ENCODE measurements around the gene CIC.
"Not testable (repeated sequence)": the region's sequence is repeated elsewhere in the genome, so short reads cannot be mapped to it uniquely, and the experiment has no call there.

Gene CIC

DNA sequence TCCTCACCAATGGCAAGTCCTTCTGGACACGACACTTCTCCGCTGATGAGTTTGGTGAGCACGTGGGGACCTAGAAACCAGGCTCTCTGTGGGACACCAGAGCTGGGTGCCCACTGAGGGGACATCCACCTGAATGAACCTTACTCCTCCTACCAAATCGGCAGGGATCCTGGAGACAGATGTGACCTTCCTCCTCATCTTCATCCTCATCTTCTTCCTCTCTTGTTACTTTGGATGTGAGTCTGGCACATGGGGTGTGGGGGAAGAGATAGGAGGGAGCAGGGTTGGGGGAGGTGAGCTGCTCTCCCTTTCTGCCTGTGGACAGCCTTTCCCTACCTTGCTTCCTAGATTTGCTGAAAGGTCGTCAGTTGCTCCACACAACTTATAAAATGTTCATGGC lies 46.0 kb downstream of the CIC start:
- no peak for DNase-seq

DNA sequence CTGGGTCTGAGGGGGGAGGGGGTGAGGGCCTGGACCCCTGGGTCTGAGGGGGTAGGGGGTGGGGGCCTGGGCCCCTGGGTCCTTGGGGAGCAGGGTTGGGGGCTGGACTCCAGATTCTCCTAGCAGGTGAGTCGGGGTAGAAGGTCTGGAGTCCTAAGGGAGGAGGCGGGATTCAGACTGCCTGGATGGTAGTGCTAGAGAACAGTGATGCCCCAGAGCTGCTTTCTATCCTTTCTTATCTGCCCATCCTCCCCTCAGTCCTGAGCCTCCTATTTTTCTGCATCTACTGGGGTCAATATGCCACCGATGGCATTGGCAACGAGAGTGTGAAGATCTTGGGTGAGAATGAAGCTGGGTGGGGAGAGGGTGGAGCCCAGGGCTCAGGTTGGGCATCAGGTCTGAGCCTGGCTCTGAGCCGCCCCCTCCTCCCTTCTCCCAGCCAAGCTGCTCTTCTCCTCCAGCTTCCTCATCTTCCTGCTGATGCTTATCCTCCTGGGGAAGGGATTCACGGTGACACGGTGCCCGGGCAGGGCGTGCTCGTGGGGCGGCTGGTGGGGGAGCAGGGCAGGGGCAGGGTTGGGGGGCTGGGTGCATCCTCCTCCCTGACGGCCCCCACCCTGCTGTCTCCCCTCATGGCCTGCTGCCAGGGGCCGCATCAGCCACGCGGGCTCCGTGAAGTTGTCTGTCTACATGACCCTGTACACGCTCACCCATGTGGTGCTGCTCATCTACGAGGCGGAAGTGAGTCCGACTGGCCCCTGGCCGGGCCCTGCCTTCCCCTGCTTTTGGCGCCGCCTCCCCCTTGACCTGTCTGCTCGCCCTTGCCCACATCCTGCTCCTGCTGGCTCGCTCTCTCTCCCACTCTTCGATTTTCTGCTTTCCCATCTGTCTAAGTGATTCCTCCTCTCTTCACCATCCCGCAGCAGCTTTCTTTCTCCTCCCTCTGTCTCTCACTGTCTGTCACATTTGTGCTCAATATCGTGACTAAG lies 47.5 kb downstream of the CIC start:
- no peak for DNase-seq

DNA sequence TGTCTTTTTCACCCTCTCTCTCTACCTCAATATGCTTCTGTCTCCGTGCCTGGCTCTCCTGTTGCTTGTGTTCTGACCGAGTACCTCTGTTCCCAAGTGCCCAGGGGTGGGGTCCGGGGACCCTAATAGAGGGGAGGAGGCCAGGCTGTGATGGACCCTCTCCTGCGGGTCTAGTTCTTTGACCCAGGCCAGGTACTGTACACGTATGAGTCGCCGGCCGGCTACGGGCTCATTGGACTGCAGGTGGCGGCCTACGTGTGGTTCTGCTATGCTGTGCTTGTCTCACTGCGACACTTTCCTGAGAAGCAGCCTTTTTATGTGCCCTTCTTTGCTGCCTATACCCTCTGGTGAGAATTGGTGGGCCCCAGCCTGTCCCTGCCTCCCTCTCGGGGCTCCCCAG lies 48.5 kb downstream of the CIC start:
- no peak for DNase-seq

DNA sequence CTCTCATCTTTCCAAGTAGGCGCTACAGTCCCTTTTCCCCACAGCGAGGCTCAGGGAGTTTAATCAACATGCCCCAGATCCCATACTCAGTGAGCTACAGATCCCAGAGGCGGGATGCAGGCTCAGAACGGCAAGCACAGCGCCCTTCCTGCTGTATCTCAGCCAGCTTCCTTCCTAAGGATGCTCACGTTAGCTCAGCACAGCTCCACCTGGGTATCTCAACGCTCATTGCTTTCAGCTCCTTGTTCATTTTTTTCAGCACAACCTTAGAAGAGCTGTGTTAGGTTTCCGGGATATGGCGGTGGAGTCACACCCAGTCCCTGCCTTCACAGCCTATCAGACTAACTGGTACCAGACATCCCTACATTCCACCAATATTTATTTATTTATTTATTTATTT lies 53.3 kb downstream of the CIC start:
- no peak for DNase-seq

DNA sequence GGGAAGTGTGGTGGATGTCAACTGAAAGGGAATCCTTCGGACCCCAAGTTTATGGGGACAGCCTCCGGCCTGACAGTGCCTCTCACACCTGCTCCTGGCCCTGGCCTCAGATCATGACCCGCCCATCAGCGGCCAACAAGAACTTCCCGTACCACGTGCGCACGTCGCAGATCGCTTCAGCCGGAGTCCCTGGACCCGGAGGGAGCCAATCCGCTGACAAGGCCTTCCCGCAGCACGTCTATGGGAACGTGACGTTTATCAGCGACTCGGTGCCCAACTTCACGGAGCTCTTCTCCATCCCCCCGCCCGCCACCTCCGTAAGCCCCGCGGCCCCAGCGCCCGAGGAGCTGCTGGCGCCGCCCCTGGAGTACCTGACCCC lies 54.4 kb downstream of the CIC start:
- no peak for DNase-seq

DNA sequence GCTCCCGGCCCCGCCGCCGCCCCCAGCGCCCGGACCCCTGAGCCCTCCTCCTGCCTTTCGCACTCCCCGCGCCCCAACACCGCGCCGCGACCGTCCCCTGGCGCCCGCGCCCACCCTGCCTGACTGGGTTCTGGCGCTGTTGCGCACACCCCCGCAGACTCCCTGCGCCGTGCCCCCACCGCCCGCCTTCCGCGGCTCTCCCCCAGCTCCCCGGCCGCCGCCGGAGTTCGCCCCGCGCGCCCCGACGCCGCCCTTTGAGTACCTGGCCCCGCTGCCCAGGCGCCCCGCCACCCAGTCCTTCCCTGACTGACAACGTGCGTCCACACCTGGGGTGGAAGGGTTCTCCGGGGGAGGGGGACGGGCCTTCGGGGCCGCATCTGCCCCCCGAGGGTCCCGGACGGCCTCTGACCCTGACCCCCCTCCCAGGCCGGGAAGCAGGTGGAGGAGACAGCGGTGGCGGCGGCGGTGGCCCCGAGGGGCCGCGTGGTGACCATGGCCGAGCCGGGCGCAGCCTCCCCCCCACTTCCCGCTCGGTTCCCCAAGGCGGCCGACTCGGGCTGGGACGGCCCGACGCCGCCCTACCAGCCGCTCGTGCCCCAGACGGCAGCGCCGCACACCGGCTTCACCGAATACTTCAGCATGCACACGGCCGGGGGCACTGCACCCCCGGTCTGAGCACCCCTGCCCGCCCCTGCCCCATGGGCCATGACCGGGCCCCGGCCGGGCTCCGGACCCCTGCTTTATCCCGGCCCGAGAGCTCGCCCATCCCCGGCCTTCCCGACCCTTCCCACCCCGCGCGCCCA lies 55.0 kb downstream of the CIC start:
- DNase-seq: no peak

DNA sequence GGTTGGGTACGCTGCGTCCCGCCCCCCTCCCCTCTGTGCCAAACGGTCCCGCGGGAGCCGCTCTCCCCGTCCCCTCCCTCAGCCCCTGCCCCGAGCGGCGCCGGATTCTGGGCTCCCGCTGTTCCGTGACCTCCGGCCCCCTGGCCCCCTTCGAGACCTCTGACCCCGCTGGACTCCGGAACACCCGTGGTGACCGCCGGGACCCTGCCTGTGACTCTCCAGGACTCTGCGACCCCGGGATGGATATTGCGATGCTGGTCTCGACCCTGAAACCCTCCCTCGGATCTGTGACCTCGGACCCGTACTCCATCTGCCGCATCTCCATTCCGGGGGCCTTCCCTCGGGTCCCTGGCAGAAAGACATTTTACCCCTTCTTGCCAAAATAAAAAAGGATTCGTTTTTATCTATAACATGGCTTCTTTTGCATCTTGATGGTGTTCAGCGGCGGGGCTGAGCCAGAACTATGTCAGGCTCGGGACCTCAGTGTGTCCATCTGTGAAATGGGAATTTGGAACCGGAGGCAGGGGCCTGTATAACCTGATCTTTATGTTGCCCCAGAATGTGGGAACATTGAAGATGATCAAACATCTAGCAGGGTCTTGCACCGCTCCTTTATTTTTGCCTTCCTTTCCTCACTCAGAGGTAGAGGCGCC lies 55.7 kb downstream of the CIC start:
- DNase-seq: no peak

DNA sequence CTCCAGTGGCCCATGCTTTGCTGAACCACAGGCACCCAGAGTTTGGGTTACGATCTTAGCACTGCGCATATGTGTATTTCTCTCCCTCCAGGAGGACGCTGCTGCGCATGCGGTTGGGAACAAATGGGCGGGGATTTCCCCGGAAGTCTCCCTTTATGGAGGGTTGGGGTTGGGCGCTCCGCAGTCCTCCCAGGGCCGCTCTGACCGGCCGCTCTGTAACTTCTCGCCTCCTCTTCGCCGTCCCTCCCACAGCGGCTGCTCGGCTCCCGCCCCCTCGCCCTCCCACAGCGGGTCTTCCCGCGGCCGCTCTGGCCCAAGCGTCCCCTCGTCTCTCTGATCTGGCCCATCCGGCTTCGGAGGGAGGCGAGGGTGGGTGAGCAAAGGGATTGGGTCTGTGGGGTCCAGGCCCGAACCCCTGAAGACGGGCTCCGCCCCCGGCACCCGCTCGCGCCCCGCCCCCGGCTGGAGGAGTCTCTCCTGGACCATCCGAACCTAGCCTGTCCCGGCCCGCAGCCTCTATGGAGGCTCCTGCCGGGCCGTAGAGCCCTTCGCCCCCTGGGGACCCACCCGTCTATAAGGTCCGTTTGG lies 56.4 kb downstream of the CIC start, which contains the start of gene MEGF8:
MEGF8 (plus strand) TSS at position 328 of the 588 bp plus-strand sequence. CDS start 609 bp downstream, outside the sequence.
- DNase-seq: peak; percentile 97

DNA sequence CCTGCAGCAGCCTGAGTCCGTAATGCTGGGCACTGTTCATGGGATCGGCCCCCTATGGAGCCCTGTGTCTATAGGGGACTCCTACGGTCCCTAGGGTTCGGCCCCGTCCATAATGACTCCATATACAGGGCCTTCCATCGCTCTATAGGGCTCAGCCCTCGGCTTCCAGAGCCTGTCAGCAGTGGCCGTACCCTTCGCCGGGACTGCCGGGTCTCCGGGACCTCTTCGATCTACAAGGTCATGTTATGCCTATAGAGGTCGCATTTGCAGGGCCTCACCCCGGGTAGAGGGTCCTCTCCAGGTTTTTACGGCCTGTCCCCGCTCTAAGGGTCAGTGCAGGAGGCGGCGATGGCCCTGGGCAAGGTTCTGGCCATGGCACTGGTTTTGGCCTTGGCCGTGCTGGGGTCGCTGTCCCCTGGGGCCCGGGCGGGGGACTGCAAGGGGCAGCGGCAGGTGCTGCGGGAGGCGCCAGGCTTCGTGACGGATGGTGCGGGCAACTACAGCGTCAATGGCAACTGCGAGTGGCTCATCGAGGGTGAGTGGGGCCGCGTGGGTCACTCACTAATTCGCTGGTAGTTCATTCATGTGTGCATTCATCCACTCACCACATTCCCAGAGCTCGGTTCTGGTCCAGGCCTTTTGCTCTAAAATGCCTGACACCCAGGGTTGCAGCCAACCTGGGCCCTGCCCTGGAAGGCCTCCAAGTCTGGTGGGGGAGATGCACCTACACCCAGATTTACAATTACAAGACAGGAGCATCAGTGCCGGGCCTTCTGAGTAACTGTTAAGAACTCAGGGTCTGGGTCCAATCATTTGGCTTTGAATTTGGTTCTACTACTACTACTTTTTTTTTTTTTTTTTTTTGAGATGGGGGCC lies 57.1 kb downstream of the CIC start:
- DNase-seq: no peak

DNA sequence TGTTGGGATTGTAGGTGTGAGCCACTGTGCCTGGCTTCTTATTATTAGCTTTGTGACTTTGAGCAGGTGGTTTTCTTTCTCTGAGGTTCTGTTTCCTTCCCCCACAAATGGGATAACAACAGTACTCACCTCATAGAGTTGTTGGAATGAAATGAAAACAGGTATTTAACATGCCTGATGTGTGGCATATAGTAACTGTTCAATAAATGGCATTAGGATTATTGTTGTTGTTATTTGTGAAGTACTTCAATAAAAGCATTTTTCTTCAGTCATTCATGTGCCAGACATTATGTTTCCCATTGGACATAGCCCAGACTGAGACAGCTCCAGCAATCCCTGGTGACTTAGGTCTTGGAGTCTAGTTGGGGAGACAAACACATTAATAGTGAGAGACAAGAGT lies 57.9 kb downstream of the CIC start:
- DNase-seq: no peak

DNA sequence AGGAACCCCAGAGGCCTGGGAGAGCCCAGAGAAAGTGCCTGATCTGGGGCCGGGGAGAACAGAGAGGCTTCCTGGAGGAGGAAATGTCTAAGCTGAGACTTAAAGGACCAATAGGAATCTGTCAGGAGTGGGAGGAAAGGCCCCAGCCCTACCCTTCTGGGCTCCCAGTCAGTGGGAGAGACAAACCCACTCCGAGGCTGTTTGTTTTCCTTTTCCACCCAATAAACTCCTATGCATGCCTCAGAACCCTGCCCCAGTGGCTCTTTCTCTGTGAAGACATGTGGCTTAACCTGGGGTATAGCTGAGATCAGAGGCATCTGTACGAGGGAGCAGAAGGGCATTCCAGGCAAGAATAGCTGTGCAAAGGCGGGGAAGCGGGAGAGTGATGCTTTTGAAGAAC lies 58.3 kb downstream of the CIC start:
- DNase-seq: no peak

DNA sequence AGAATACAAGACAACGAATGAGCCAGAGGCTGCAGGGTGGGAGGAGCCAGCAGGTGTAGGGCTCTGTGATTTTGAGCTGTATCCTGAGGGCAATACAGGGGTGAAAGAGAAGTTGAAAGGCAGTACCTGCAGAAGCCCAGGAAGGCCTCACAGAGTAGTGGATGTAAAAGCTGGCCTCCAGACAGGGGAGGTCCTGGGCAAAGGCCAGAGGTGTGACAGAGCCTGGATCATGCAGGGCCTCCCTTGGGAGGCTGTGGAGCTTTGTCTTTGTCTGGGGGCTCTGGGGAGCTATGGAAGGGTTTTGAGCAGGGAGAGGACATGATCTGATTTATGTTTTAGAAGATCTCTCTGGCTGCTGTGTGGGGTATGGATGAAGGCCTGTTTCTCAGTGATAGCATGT lies 59.1 kb downstream of the CIC start:
- DNase-seq: no peak

DNA sequence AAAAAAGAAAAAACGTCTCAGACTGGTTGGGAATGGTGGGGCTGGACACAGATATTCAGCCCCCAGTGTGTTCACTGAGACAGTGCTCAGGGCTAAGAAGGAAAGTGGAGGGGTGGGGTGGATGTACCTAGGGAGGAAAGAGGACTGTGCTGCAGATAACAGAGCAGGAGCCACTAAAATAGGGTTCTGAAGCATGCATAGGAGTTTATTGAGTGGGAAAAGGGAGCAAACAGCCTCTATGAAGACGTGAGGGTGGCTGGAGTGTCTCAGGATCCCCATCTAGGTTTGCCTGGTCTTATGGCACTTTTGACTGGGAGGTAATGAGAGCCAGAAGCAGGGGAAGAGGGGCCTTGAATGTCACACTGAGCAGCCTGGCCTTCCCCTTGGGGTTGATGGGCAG lies 59.8 kb downstream of the CIC start:
- DNase-seq: no peak

DNA sequence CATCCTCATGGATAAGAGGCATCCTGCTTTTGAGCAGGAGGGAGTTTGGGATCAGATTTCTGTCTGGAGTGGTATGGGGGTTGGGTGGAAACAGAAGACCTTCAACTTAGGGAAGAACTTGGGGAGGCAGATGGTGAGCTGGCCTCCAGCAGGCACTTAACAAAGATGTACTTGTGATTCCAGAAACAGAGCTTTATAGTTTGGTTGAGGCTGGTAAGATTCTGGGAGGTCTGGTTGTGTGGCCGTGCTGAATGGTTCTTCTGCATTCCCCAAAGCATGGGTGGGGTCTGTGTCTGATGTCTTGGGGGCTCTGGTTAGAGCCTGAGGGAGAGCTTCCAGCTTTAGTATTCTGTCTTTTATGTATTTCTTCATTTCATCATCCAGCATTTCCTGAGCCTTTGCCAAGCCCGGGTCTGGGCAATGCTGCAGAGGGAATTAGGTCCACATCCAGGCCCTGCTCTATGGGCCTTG lies 61.2 kb downstream of the CIC start:
- DNase-seq: no peak

DNA sequence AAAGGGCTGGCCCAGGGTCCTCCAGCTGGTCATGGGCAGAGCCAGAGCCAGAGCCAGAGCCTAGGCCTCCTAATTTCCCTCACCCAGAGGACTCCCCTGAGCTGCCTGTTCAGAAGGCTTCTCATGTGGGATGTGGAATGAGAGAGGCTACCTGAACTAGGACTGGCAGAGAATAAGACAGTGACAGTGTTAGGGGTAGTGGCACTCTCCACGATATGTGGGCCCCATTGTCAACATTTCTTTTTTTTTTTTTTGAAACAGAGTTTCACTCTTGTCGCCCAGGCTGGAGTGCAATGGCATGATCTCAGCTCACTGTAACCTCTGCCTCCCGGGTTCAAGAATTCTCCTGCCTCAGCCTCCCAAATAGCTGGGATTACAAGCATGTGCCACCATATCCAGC lies 62.3 kb downstream of the CIC start:
- DNase-seq: not testable (repeated sequence)

DNA sequence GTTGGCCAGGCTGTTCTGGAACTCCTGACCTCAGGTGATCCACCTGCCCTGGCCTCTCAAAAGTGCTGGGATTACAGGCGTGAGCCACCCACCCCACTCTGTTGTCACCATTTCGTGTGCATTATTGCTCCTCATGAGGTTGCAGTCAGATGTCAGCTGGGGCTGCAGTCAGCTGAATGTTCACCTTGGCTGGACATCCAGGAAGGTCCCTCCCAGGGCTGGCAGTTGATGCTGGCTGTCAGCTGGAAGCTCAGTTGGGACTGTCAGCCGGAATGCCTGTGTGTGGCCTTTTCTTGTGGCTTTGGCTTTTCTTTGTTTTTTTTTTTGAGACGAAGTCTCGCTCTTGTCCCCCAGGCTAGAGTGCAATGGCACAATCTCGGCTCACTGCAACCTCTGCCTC lies 63.0 kb downstream of the CIC start:
- no peak for DNase-seq

DNA sequence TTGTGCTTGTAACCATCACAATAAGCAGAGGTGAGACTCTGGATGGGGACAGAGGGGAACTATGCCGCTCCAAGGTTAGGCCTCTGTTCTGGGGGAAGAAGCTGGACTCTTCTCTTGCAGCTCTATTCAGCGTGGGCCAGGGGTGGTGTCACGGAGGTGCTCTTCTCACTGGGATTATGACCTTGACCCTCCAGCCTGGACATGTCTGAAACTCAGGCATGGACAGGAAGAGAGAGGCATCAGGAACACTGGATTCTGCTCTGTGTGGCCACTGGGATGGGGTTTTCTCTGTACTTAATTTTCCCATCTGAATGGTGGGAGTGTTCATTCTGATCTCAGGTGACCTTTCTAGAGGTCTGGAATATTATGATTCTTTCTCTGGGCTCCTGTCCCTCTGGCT lies 64.0 kb downstream of the CIC start:
- DNase-seq: no peak

DNA sequence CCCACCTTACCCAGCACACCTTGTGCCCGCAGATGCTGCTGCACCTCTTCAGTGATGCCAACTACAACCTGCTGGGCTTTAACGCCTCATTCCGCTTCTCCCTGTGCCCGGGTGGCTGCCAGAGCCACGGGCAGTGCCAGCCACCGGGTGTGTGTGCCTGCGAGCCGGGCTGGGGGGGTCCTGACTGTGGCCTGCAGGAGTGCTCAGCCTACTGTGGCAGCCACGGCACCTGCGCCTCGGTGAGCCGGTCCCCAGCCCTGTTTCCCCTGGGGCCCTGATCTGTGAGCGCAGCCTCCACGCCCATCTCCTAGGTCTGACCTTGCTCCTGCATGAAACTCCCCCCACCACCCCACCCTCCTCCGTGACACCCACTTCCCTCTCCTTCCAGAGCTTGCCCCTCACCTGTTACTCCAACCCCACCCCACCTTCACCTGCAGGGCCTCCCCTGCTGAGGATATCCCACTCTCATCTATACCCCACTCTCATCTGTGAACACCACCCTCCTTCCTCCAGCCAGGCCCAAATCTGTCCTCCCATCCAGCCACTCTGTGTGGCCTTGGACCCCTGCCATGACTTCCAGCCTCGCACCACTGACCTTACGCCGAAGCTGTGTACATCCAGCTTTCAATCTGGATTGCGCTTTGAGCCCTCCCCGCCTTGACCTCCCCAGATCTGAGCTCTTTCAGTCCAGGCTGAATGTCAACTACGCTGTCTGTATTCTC lies 65.1 kb downstream of the CIC start:
- no peak for DNase-seq

DNA sequence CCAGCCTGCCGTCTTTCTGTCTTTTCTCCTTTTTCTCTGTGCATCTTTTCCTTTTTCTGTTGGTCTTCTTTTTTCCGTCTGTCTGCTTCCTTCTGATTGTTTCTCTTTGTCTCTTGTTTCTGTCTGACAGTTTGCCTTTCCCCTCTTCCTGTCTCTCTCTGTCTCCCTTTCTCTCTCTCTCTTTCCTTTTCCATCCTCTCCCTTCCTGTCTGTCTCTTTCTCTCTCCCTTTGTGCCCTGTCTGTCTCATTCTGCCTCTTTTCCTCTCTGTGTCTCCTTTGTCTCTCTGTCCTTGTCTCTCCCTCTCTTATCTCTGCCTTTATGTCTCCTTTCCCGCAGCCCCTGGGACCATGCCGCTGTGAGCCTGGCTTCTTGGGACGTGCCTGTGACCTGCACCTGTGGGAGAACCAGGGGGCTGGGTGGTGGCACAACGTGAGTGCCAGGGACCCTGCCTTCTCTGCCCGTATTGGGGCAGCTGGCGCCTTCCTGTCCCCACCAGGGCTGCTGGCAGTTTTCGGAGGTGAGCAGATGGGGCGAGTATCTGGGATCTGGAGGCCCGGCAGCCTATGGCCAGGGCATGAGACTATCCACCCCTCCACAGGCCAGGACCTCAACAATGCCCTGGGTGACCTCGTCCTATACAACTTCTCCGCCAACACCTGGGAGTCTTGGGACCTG lies 65.8 kb downstream of the CIC start:
- no peak for DNase-seq

DNA sequence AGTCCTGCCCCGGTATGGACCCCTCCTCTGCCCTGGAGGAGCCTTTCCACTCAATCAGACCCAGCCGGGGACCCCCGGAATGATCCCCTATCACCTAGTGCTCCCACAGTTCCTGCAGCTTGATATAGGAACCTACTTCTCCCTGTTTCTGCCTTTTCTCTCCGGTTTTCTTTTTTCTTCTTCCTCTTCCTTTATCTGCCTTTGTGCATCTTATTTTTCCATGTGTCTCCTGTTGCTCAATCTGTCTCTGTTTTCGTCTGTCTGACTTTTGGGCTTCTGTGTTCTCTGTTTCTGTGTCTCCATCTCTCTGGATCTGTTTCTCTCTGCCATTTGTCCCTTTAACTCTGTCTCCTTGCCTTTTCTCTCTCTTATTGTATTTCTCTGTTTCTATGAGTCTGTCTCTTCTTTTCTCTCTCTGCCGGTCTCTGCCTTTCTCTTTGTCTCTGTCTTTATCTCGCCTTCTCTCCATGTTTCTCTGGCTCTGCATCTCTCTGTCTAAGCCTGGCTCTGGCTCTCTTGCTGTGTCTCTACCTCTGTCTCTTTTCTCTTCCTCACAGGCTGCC lies 66.4 kb downstream of the CIC start:
- DNase-seq: no peak
